Activated CD4-positive, alpha-beta T cell treated with anti-CD3 and anti-CD28 coated beads, Interleukin-2, amount 50 U/mL, for 16 hours (primary cell): Measurements from ENCODE around the gene MED12L.
"Not testable (repeated sequence)": the region's sequence is repeated elsewhere in the genome, so short reads cannot be mapped to it uniquely, and the experiment has no call there.

Experiments
- DNase-seq: peaks from one replicate; pipeline ENCODE4 v3.0.0-alpha.2; 2020

The MED12L gene

GRCh38 chr3:151085227-151085888 lies at the start of gene MED12L:
TSS of gene MED12L (plus strand) at chr3:151085664. CDS start at chr3:151086927, 1,263 bp downstream.
- peak; percentile 78 for DNase-seq

GRCh38 chr3:151037746-151038477 lies 47.6 kb upstream of the MED12L start:
- no peak for DNase-seq

GRCh38 chr3:151044706-151045105 lies 40.8 kb upstream of the MED12L start:
- DNase-seq = no peak

- DNase-seq = no peak
Observed at GRCh38 chr3:151047636-151048035, 37.8 kb upstream of the MED12L start.

- DNase-seq = no peak
Observed at GRCh38 chr3:151051533-151051932, 33.9 kb upstream of the MED12L start.

GRCh38 chr3:151052346-151052745 lies 33.1 kb upstream of the MED12L start:
- DNase-seq = no peak

- no peak for DNase-seq
Observed at GRCh38 chr3:151052756-151053155, 32.7 kb upstream of the MED12L start.

- DNase-seq = no peak
Observed at GRCh38 chr3:151058740-151059139, 26.7 kb upstream of the MED12L start.

GRCh38 chr3:151062611-151063010 lies 22.9 kb upstream of the MED12L start:
- DNase-seq = no peak

- DNase-seq = peak; percentile 39
Observed at GRCh38 chr3:151067158-151067557, 18.3 kb upstream of the MED12L start.

GRCh38 chr3:151072842-151073241 lies 12.6 kb upstream of the MED12L start:
- DNase-seq = not testable (repeated sequence)

GRCh38 chr3:151074256-151074655 lies 11.2 kb upstream of the MED12L start:
- DNase-seq = no peak

GRCh38 chr3:151075869-151076562 lies 9.4 kb upstream of the MED12L start:
- DNase-seq = no peak

- DNase-seq = no peak
Observed at GRCh38 chr3:151076626-151077025, 8.8 kb upstream of the MED12L start.

- not testable (repeated sequence) for DNase-seq
Observed at GRCh38 chr3:151081082-151081481, 4.4 kb upstream of the MED12L start.

GRCh38 chr3:151082880-151083838 lies 2.3 kb upstream of the MED12L start:
- DNase-seq = no peak

- DNase-seq = no peak
Observed at GRCh38 chr3:151084893-151085226, 604 bp upstream of the MED12L start.

- DNase-seq = peak; percentile 2
Observed at GRCh38 chr3:151085889-151086483, 522 bp downstream of the MED12L start.

- DNase-seq = peak; percentile 84
Observed at GRCh38 chr3:151086484-151087456, 1.3 kb downstream of the MED12L start.

- DNase-seq = no peak
Observed at GRCh38 chr3:151087648-151088047, 2.2 kb downstream of the MED12L start.
